GM19397 (cell line): ENCODE measurements around the gene STIM1.
"Not testable (repeated sequence)": the region's sequence is repeated elsewhere in the genome, so short reads cannot be mapped to it uniquely, and the experiment has no call there.

Source experiments
- ATAC-seq: cut with Tn5 transposase; IDR thresholded peaks from one replicate; pipeline ENCODE4 v1.9.1; 2021; ENCODE audit warnings: mild to moderate bottlenecking, moderate library complexity; ENCODE audit not compliant: unreplicated experiment

STIM1 gene

GRCh38 chr11:4093519-4094347 lies 238.3 kb downstream of the STIM1 start:
- no peak for ATAC-seq

- ATAC-seq = peak; percentile 94
Observed at GRCh38 chr11:4094348-4095291, 239.2 kb downstream of the STIM1 start, which contains the start of gene RRM1. TSS of gene RRM1 (plus strand) at chr11:4094799. CDS start at chr11:4095013, 214 bp downstream.

- ATAC-seq = no peak
Observed at GRCh38 chr11:4095509-4096230, 240.2 kb downstream of the STIM1 start.

- ATAC-seq = no peak
Observed at GRCh38 chr11:4098026-4098621, 242.7 kb downstream of the STIM1 start.

GRCh38 chr11:4102711-4103110 lies 247.2 kb downstream of the STIM1 start:
- no peak for ATAC-seq

- no peak for ATAC-seq
Observed at GRCh38 chr11:4103269-4103668, 247.8 kb downstream of the STIM1 start.

GRCh38 chr11:4105916-4106315 lies 250.5 kb downstream of the STIM1 start:
- ATAC-seq = no peak

GRCh38 chr11:4111834-4112233 lies 256.4 kb downstream of the STIM1 start:
- no peak for ATAC-seq

GRCh38 chr11:4115128-4115527 lies 259.7 kb downstream of the STIM1 start:
- no peak for ATAC-seq

- ATAC-seq = no peak
Observed at GRCh38 chr11:4118107-4118506, 262.6 kb downstream of the STIM1 start.

- ATAC-seq = no peak
Observed at GRCh38 chr11:4123218-4123617, 267.8 kb downstream of the STIM1 start.

- ATAC-seq = no peak
Observed at GRCh38 chr11:4125141-4125540, 269.7 kb downstream of the STIM1 start.

GRCh38 chr11:4127357-4127756 lies 271.9 kb downstream of the STIM1 start:
- ATAC-seq = no peak

GRCh38 chr11:4130219-4130618 lies 274.8 kb downstream of the STIM1 start:
- ATAC-seq = not testable (repeated sequence)

- ATAC-seq = no peak
Observed at GRCh38 chr11:4134806-4135205, 279.3 kb downstream of the STIM1 start.

GRCh38 chr11:4138497-4138896 lies 283.0 kb downstream of the STIM1 start:
- no peak for ATAC-seq

GRCh38 chr11:4140067-4140636 lies 284.7 kb downstream of the STIM1 start:
- no peak for ATAC-seq
